NCI-H524 (cell line): Measurements from ENCODE around the gene EPHB2.

Experiments
- DNase-seq, 2 experiments: peaks; one replicate each; lab custom pipeline; 2025; lab: John Stamatoyannopoulos, UW

EPHB2 gene

DNA sequence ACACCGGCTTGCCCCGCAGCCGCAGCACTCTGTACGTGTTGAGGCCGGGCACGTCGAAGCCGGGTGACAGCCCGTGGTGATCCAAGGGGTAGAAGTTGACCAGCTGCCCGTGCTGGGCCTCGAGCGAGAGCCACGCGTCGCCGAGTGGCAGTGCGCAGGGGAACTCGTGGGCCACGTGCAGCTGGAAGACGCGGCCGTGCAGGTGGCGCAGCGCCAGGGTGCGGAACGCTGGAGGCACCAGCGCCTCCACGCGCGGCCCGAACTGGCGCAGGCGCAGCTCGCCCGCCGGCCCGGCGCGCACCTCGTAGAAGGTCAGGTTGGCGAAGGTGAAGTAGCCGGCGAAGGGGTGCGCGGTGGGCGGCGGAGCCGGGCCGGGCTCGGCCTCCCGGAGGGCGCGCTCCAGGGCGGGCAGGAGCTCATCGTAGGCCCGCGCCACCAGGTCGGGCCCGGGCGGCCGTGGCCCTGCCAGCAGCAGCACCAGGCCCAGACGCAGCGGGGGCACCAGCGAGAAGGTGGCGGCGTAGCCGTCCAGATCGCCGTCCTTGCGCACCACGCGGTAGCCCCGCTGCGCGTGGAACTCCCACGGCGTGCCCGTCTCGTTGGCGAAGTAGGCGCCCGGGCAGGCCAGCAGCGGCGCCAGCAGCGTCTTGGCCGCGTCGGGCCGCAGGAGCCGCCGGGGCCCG lies 242.6 kb downstream of the EPHB2 start:
- DNase-seq: no peak

- DNase-seq: no peak
Observed at GRCh38 chr1:22953740-22954141, 243.1 kb downstream of the EPHB2 start.

DNA sequence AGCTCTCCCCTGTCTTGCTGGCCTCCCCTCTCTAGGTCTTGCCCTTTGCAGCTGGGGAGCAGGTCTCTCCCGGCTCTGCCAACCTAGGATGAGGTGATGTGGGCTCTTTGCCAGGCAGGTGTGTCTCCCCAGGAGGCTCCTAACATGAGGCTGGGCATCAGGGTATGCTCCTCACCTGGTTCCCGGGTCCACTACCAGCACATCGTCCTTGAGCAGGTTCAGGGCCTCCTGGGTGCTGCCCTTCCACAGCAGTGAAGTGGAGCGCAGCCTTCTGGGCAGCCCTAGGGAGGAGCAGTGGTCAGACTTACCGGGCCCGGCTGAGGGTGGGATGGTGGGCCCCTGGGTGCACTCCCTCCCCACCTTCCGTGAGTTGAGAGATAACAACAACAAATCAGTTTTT lies 244.5 kb downstream of the EPHB2 start:
- no peak for DNase-seq

DNA sequence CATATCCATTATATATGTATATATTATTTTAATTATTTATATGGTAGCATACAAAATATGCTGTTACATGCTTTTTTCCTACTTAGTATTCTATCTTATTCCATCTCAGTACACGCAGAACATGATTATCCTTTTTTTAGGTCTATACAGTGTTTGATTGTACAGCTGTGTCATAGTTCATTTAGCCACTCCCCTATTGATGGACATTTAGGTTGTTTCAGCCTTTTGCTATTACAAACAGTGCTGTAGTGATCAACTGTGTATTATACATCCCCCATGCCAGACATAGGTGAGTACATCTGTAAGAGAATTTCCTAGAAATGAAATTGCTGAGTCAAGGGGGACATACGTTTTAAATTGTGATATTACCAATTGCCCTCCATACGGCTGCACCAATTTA lies 246.4 kb downstream of the EPHB2 start:
- no peak for DNase-seq

DNA sequence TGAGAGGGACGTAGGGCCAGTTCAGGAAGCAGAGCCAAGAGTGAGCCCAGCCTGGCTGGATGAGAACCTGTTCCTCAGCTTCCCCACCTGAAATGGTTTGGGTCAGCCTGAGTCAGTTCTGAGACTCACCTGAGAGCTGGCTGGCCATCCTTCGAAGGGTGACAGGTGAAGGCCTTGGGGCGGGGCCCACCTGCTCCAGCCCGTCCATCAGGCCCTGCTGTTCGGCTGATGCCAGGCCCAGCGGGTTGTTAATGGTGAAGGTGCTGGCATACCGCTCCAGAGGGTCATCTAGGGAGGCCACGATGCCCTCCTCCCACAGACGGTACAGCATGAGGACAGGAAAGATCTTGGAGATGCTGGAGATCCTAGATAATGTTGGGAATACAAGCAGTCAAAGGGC lies 247.9 kb downstream of the EPHB2 start:
- DNase-seq: no peak

GRCh38 chr1:22959545-22960360 lies 249.1 kb downstream of the EPHB2 start:
- no peak for DNase-seq

- DNase-seq: no peak
Observed at GRCh38 chr1:22962558-22962957, 251.9 kb downstream of the EPHB2 start.

DNA sequence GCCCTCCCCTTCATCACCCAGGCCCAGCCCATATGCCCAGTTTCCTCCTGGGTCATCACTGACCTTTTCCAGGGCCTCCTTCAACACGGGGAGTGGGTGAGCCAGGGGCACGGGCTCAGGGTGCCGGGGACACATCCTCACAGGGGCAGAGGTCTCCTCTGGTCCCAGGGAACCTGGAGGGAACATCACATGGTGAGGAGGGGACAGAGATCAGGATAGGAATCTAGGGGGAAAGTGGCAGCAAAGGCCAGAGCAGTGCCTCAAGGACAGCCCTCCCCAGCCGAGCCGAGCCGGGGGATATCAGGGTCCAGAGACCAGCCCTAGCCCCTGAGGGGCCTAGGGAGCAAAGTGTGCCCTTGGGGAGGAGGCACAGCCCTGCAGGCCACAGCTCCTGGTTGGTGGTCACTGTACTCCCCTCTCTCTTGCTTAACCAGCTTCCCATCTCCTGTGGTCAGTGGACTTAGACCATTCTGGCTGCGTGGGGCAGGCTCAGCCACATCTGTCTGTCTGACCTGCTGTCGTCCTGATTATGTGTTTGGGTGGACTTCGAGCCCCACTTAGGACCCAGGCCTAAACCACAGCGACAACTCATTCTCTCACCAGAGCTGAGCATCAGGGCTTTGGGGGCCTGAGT lies 252.5 kb downstream of the EPHB2 start:
- no peak for DNase-seq

DNA sequence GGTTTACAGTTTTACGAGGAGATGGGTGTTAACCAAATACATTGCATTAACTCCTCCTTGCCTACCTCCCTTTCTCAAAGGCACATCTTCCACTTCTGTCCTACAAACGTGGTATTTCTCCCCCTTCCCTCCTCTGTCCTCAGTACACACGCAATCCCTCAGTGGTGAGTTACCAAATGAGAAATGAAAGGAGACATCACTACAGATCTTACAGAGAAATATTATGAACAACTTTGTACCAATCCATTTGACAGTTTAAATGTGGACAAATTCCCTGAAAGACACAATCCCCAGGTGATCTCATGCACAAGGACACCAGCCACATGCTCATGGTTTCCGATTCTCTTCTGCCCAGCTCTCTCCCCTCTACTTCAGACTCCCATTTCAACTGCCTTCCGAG lies 255.7 kb downstream of the EPHB2 start:
- no peak for DNase-seq

- no peak for DNase-seq
Observed at GRCh38 chr1:22967833-22968232, 257.2 kb downstream of the EPHB2 start.

GRCh38 chr1:22969304-22969709 lies 258.7 kb downstream of the EPHB2 start:
- DNase-seq: peak; percentile 95 to 98

- DNase-seq: no peak
Observed at GRCh38 chr1:22970096-22970495, 259.5 kb downstream of the EPHB2 start.
